GM18526 (cell line): ENCODE measurements around the gene SNN.

ENCODE experiments used
- POLR2A ChIP-seq: IDR thresholded peaks from 3 replicates; pipeline ENCODE4 v1.6.1; 2011; ENCODE audit not compliant: insufficient read length; ENCODE audit errors: extremely low read depth

The SNN gene

GRCh38 chr16:11630046-11630767 is 38.0 kb upstream of the SNN start:
- TF ChIP-seq POLR2A: no peak

GRCh38 chr16:11630768-11631056 is 37.5 kb upstream of the SNN start:
- no peak for TF ChIP-seq POLR2A

GRCh38 chr16:11631214-11631613 is 37.0 kb upstream of the SNN start:
- TF ChIP-seq POLR2A: no peak

DNA sequence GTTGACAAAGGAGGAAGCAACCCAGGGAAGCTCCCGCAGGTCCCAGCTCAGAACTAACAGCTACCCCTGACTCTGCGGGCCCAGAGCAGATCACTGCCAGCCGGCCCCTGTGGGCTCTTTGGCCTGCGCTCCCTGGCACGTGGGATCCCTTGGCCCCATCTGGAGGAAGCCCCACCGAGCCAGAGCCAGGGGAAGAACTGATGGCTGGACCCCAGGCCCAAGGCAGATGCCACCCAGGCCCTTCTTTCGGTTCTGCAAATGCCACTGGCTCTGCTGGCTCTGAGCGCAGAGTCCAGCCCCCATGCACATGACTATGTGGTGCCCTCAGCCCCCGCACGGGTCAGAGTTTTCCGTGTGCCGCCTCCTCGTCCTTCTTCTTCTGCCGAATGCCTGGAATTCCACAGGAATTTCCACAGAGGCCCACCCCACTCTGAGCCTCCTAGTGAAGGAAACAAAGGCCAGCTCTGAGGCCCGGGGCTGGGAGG is 35.8 kb upstream of the SNN start:
- no peak for TF ChIP-seq POLR2A

- TF ChIP-seq POLR2A: no peak
Observed at GRCh38 chr16:11633113-11633512, 35.1 kb upstream of the SNN start.

DNA sequence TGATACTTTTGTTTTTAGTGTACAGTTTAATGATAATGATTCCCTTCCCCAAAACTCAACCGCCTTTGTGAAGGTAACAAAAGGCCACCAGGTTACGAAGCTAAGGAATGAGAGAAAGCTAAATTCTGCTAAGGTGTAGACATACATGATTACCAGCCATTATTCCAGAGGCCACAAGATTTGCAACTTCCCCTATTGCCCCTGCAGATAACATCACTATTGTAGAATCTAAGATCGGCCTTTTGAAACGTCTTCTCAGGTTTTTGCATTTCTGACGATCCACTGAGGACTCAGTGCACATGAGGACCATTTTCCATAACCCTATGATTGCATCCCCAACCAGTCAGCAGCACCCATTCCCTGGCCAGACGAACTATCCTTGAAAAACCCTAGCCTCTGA is 33.9 kb upstream of the SNN start:
- TF ChIP-seq POLR2A: no peak

- TF ChIP-seq POLR2A: no peak
Observed at GRCh38 chr16:11635113-11635652, 33.1 kb upstream of the SNN start.

DNA sequence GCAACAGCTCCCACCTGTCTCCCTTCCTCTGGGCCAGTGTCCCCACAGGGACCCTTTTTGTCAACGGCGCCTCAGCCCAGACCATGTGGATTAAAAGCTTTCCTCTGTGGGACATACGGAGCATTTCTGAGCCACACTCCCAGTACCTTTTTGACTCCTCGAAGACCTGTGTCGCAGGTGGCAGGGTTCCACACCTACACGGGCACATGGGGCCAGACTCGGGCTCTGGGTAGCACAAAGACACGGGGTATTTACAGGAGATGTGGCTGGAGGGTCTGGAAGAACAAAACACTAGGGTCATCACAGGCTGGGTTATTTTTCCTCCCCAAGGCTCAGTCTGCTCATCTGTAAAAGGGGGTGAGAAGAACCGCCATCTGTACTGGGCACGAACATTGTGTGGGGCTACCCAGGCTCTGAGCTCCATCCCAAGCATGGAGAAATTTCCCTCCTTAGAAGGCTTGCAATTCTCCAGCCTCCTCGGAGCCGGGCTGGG is 32.5 kb upstream of the SNN start:
- TF ChIP-seq POLR2A: no peak

DNA sequence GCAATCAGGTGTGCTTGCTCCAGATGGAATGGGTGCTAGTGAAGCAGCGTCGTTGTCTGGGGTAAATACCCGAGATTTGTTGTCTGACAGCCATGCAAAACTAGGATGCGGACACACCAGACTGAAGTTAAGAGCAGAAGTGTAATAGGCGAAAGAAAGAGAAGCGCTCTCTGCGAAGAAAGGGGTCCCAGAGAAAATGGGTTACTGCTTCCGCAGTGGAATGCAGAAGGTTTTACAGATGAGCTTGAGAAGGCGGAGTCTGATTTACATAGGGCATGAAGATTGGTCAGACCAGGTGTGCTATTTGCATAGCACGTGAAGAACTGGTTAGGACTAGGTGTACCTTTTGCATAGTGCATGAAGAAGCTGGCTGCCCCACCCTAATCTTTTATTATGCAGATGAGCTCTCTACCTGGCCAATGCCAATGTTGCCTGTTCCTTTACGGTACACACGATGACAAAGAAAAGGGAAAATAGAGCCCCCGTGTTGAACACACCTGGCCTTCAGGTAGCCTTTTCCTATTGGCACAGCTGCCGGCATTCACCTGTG is 32.0 kb upstream of the SNN start:
- no peak for TF ChIP-seq POLR2A

DNA sequence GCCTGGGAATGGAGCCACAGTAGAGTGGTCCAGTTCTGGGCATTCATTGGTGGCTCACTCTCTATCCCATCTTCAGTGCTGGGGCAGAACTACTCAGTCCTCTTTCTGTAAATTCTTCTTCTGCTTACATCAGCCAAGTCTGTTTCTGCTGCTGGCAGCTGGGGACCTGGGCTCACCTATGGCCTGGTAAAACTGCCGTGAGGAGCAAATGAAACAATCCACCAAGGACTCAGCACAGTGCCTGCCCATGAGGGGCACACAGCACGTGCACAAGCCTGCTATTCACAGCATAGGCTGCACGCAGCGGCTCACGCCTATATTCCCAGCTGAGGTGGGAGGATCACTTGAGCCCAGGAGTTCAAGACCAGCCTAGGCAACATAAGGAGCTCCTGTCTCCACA is 30.9 kb upstream of the SNN start:
- TF ChIP-seq POLR2A: no peak

DNA sequence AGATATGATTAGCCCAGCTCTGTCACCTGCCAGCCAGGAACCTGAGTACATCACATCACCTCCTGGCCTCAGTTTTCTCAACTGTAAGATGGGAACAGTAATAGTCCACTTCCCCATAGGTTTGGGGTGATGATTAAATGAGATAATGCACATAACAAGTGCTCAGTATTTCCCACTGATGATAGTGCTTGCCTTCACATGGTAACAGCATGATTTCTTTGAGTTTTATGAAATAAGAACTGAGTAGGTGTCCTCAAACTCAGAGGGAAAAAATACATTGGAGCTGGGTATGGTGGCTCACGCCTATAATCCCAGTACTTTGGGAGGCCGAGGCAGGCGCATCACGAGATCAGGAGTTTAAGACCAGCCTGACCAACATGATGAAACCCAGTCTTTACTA is 30.1 kb upstream of the SNN start:
- TF ChIP-seq POLR2A: no peak

- no peak for TF ChIP-seq POLR2A
Observed at GRCh38 chr16:11639008-11639562, 29.2 kb upstream of the SNN start.

GRCh38 chr16:11639925-11640899 is 28.0 kb upstream of the SNN start:
- no peak for TF ChIP-seq POLR2A

DNA sequence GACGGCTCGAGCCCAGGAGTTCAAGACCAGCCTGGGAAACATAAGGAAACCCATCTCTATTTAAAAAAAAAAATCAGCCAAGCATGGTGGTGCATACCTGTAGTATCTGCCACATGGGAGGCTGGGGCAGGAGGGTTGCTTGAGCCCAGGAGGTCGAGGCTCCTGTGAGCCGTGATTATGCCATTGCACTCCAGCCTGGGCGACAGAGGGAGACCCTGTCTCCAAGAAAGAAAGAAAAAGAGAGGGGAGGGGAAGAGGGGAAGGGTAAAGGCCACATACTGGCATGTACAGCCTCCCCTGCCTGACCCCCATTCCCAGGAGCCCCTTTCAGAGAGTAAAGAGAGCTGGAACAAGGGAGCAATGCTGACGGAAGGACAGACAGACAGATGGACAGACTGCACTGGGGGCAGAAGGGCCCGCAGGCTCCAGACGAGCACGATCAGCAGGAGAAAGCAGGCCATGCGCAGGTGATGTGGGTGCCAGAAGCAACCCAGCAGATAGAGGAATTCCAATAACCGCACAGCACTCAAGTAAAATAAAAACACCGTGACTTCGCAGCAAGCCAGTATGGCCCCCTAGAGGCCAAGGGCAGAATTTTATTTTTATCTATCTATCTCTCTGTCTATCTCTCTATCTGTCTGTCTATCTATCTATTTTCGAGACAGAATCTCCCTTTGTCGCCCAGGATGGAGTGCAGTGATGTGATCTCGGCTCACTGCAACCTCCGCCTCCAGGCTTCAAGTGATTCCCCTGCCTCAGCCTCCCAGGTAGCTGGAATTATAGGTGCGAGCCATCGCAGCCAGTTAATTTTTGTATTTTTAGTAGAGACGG is 27.1 kb upstream of the SNN start:
- TF ChIP-seq POLR2A: no peak

DNA sequence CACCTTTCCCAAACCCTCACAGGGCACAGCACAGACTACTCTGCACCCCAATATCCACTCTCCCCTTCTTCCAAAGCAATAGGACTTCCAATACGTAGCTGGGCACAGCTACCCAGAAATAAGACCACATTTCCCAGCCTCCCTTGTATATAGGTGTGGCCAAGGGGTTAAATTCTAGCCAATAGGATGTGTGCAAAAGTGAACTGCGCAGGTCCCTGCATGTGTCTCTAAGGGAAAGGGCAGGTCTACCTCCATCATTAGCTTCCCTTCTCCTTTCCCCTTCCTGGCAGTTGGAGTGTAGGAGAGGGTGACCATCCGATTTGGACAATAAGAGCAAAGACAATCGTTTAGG is 25.5 kb upstream of the SNN start:
- no peak for TF ChIP-seq POLR2A

DNA sequence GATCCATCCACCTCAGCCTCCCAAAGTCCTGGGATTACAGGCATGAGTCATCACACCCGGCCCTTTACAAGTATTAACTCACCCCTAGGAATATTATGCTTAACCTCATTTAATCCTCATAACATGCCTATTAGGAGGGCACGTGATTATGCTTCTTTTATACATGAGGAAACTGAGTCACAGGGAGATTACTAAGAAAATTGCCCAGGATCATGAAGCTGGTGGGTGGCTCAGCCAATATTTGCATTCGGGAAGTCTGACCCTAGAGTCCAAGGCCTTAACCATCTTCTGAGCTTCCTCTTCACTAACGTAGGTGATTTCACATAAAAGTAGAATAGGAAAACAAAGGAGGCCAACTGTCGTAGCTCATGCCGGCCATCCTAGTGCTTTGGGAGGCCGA is 19.0 kb upstream of the SNN start:
- no peak for TF ChIP-seq POLR2A
